ENCODE results near the gene ST6GALNAC2.
A peak's percentile ranks its signal among the peaks of the same experiment; 100 is the strongest.

ST6GALNAC2 gene

GRCh38 chr17:76553178-76553908 lies 32.3 kb downstream of the ST6GALNAC2 start:
- DNase-seq, result no peak

- DNase-seq, result no peak
Measured at GRCh38 chr17:76551685-76552084, 34.0 kb downstream of the ST6GALNAC2 start.

- no peak for DNase-seq
Measured at GRCh38 chr17:76550712-76551615, 34.7 kb downstream of the ST6GALNAC2 start.

- no peak for DNase-seq
Measured at GRCh38 chr17:76549539-76549938, 36.1 kb downstream of the ST6GALNAC2 start.

- DNase-seq, result no peak
Measured at GRCh38 chr17:76549215-76549518, 36.5 kb downstream of the ST6GALNAC2 start.

GRCh38 chr17:76548378-76549214 lies 37.1 kb downstream of the ST6GALNAC2 start:
- no peak for DNase-seq

GRCh38 chr17:76547642-76548202 lies 37.9 kb downstream of the ST6GALNAC2 start:
- no peak for DNase-seq

GRCh38 chr17:76547183-76547641 lies 38.4 kb downstream of the ST6GALNAC2 start:
- peak; percentile 53 for DNase-seq

GRCh38 chr17:76546556-76547182 lies 39.0 kb downstream of the ST6GALNAC2 start:
- no peak for DNase-seq

- DNase-seq, result no peak
Measured at GRCh38 chr17:76545918-76546555, 39.6 kb downstream of the ST6GALNAC2 start.

GRCh38 chr17:76544546-76545365 lies 40.9 kb downstream of the ST6GALNAC2 start:
- DNase-seq, result no peak

GRCh38 chr17:76543826-76544545 lies 41.7 kb downstream of the ST6GALNAC2 start:
- no peak for DNase-seq

- DNase-seq, result no peak
Measured at GRCh38 chr17:76543482-76543825, 42.2 kb downstream of the ST6GALNAC2 start.

GRCh38 chr17:76542984-76543383 lies 42.7 kb downstream of the ST6GALNAC2 start:
- no peak for DNase-seq

- no peak for DNase-seq
Measured at GRCh38 chr17:76542566-76542971, 43.1 kb downstream of the ST6GALNAC2 start.

GRCh38 chr17:76541739-76542454 lies 43.8 kb downstream of the ST6GALNAC2 start:
- no peak for DNase-seq

- peak; percentile 77 for DNase-seq
Measured at GRCh38 chr17:76540381-76541300, 45.0 kb downstream of the ST6GALNAC2 start.

GRCh38 chr17:76539631-76540271 lies 45.9 kb downstream of the ST6GALNAC2 start, which contains the start of gene PRCD:
Gene PRCD (plus strand): TSS chr17:76540044. CDS start chr17:76540142, 98 bp downstream.
- no peak for DNase-seq
